ENCODE results near the gene ERH. TPM values are rescaled to one million over a fixed set of nuclear protein-coding genes. Genes with fewer than 3 reads are reported as not detected.
"Not testable (repeated sequence)": the region's sequence is repeated elsewhere in the genome, so short reads cannot be mapped to it uniquely, and the experiment has no call there.

ERH gene
- total and polyA plus RNA-seq, 7 donors = 65.6 to 168 (median 106) TPM

DNA sequence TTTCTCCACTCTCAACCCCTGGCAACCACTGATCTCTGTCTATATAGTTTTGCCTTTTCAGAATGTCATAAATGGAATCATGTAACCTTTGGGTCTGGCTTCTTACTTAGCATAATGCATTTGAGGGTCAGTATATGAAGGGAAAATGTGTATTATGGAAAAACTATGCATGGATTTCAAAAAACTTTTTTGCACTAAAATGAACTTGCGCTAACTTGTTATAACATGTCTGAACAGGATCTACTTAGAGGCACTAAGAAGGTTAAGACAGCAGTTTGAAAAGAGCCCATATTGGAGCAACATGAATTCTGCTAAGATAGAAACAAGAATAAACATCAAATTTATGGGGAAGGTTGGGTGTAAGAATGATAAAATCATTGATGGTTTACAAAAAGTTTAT lies 29.5 kb upstream of the ERH start:
- H3K4me1 ChIP-seq = no peaks in the 10 kb centered on the region
- DNase-seq = no peak
- no peak for TF ChIP-seq POLR2AphosphoS5 (IDR thresholded peaks at IDR 0.05)
- no peak for TF ChIP-seq EP300 (IDR thresholded peaks at IDR 0.05)
- no peak for TF ChIP-seq POLR2A (IDR thresholded peaks at IDR 0.05)
- WGBS, 2 donors = 97 to 100% methylated on average over 1 of the region's 1 CpG
- peaks cover 0 to 47% (median 5%) of the 10 kb centered on the region in 4 donors for H3K36me3 ChIP-seq
- H3K9me3 ChIP-seq = no peaks in the 10 kb centered on the region
- H3K27me3 ChIP-seq = no peaks in the 10 kb centered on the region
- intact Hi-C loops (cut with DNase I) = no loop called here
- no peak overlapping the region for H3K4me3 ChIP-seq
- no peak overlapping the region for H3K27ac ChIP-seq

DNA sequence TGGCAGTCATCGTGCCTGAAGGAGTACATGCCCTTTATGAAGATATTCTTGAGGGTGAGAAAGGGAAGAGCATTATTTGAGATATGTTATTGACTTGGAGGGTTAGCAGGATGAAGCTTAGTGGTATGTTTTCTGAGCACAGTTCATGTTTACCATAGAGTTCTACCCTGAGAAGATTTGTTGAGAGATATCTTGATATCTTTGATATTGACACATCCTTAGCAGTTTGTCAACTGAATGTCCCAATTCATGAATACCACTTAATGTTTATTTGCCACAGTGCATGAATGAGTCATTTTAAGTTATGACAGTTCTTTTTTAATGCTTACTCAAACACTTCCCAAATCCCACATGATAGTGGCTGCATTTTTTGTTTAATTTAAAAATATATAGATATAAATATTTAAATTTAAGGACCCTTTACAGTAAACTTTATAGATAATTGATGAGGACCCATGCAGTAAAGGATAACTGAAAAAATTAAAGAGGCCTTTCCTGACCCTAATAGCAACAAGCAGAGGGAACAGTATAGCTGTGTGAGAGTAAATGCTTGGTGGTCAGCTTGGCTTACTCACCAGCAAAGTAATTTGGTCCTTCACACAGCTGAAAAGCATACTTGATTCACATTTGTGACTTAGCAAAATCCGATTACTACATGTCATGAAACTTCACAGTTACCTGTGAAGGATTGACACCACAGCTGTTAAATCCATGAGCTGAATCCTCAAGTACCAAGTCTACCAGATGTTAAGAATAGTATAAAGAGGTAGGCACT lies 26.2 kb upstream of the ERH start:
- WGBS, 2 donors = 92 to 97% methylated on average over 2 of the region's 2 CpGs
- TF ChIP-seq POLR2AphosphoS5 (IDR thresholded peaks at IDR 0.05) (no peak), EP300 (IDR thresholded peaks at IDR 0.05) (no peak), POLR2A (IDR thresholded peaks at IDR 0.05) (no peak)
- TF ChIP-seq, protein P1, sequence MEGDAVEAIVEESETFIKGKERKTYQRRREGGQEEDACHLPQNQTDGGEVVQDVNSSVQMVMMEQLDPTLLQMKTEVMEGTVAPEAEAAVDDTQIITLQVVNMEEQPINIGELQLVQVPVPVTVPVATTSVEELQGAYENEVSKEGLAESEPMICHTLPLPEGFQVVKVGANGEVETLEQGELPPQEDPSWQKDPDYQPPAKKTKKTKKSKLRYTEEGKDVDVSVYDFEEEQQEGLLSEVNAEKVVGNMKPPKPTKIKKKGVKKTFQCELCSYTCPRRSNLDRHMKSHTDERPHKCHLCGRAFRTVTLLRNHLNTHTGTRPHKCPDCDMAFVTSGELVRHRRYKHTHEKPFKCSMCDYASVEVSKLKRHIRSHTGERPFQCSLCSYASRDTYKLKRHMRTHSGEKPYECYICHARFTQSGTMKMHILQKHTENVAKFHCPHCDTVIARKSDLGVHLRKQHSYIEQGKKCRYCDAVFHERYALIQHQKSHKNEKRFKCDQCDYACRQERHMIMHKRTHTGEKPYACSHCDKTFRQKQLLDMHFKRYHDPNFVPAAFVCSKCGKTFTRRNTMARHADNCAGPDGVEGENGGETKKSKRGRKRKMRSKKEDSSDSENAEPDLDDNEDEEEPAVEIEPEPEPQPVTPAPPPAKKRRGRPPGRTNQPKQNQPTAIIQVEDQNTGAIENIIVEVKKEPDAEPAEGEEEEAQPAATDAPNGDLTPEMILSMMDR (IDR thresholded peaks at IDR 0.05) = no peak
- no peaks in the 10 kb centered on the region for H3K4me1 ChIP-seq
- H3K4me3 ChIP-seq = no peak overlapping the region
- intact Hi-C loops (cut with DNase I) = no loop called here
- H3K9me3 ChIP-seq = no peaks in the 10 kb centered on the region
- no peak for DNase-seq
- no peak overlapping the region for H3K27ac ChIP-seq
- peaks cover 0 to 47% (median 5%) of the 10 kb centered on the region in 4 donors for H3K36me3 ChIP-seq
- no peaks in the 10 kb centered on the region for H3K27me3 ChIP-seq

DNA sequence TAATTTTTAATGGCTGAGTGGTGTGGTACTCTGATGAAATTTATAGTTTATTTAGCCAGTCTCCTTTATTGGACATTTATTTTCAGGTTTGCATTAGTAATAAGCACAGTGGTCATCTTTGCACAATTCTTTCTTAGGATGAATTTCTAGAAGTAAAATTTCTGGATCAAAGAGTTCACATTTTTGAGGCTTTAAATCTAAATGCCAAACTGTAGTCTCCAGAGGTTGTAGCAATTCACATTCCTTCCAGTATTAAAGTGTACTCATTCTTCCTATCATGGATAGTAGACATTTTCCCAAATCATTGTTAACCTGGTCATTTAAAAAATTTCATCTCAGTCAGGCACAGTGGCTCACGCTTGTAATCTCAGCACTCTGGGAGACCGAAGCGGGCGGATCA lies 25.2 kb upstream of the ERH start:
- H3K4me1 ChIP-seq = no peaks in the 10 kb centered on the region
- no peak for TF ChIP-seq POLR2A (IDR thresholded peaks at IDR 0.05)
- no peak for TF ChIP-seq POLR2AphosphoS5 (IDR thresholded peaks at IDR 0.05)
- TF ChIP-seq EP300 (IDR thresholded peaks at IDR 0.05) = no peak
- TF ChIP-seq, protein P1 (IDR thresholded peaks at IDR 0.05) = no peak
- no peaks in the 10 kb centered on the region for H3K9me3 ChIP-seq
- DNase-seq = no peak
- H3K27ac ChIP-seq = no peak overlapping the region
- H3K36me3 ChIP-seq = peaks cover 0 to 43% (median 5%) of the 10 kb centered on the region in 4 donors
- H3K4me3 ChIP-seq = no peak overlapping the region
- intact Hi-C loops (cut with DNase I) = no loop called here
- 97 to 98% methylated on average over 4 of the region's 4 CpGs for WGBS, 2 donors
- H3K27me3 ChIP-seq = no peaks in the 10 kb centered on the region

DNA sequence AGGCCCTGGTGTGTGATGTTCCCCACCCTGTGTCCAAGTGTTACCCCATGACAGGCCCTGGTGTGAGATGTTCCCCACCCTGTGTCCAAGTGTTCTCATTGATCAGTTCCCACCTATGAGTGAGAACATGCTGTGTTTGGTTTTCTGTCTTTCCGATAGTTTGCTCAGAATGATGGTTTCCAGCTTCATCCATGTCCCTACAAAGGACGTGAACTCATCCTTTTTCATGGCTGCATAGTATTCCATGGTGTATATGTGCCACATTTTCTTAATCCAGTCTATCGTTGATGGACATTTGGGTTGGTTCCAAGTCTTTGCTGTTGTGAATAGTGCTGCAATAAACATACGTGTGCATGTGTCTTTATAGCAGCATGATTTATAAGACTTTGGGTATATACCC lies 18.0 kb upstream of the ERH start:
- H3K9me3 ChIP-seq; H3K4me1 ChIP-seq; DNase-seq; H3K4me3 ChIP-seq; H3K36me3 ChIP-seq; H3K27me3 ChIP-seq; intact Hi-C loops (cut with DNase I); H3K27ac ChIP-seq: not testable (repeated sequence)
- 92 to 96% methylated on average over 4 of the region's 4 CpGs for WGBS, 2 donors

DNA sequence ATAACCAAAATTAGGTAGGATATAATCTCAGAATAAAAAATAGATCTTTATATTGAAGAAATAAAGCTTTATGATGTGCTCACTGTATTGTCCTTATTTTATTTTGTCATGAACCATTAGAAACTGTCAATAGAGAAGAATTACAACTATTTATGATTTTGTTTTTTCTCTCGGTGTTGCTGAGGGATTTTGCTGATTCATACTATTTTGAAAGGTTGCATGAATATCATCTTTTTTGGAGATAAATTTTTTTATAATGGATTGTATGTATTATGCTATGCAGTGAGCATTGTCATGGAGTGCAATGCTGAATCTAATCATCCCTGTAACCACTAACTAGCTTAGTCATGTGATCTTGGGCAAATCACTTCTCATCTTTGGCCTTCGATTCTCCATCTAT lies 15.4 kb upstream of the ERH start:
- WGBS, 2 donors = 86 to 88% methylated on average over 2 of the region's 2 CpGs
- Histone ChIP-seq H3K27ac (no peak overlapping the region), H3K36me3 (no peaks in the 10 kb centered on the region), H3K4me3 (no peak overlapping the region), H3K4me1 (peaks cover 0 to 7% (median 3%) of the 10 kb centered on the region in 4 donors), H3K27me3 (no peaks in the 10 kb centered on the region), H3K9me3 (no peaks in the 10 kb centered on the region)
- no peak for TF ChIP-seq POLR2A (IDR thresholded peaks at IDR 0.05)
- TF ChIP-seq POLR2AphosphoS5 (IDR thresholded peaks at IDR 0.05) = no peak
- TF ChIP-seq EP300 (IDR thresholded peaks at IDR 0.05) = no peak
- TF ChIP-seq, protein P1 (IDR thresholded peaks at IDR 0.05) = no peak
- DNase-seq = no peak
- intact Hi-C loops (cut with DNase I) = no loop called here
